ENCODE results near the gene IRF1. TPM values are rescaled to one million over a fixed set of nuclear protein-coding genes. Genes with fewer than 3 reads are reported as not detected.
"Not testable (repeated sequence)": the region's sequence is repeated elsewhere in the genome, so short reads cannot be mapped to it uniquely, and the experiment has no call there.

IRF1 gene
- total RNA-seq, 1 donor from 2014 or later: 155 TPM

DNA sequence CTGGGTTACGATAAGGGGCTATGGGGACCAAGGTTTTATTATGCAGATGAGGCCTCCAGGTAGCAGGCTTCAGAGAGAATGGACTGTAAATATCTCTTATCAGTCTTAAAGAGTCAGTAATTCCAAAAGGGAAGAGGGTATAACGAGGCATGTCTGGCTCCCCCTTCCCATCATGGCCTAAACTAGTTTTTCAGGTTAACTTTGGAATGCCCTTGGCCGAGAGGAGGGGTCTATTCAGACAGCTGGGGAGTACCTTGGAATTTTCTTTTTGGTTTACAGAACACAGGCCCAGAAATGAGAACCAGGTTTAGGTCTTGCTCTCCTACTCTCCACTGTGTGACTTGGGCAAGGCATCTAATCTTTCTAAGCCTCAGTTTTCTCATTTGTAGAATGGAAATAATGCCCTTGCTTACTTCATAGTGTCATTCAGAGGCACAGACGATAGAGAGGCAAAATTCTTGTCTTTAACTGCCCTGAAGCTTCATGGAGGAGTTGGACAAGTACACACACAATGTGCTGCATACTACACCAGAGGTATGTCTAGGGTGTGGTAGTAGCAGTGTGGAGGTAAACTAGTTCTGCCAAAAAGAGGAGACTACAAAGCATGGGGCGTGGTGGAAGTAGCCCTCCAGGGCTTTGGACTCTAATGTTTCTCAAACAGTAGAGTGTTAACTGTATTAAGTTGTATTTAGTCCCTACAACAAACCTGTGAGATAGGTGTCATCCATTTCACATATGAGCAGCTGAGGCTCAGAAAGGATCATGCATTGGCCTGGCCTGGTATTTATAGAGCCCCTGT, 45.5 kb downstream of the IRF1 start:
- no peak overlapping the region for H3K4me3 Mint-ChIP-seq (ENCODE audit: low read depth)
- intact Hi-C loops (cut with micrococcal nuclease): no loop called here
- H3K27me3 Mint-ChIP-seq (ENCODE audit: low read depth): no peaks in the 10 kb centered on the region
- DNase-seq (ENCODE audit: low spot score): no peak
- H3K9me3 Mint-ChIP-seq: no peaks in the 10 kb centered on the region
- peaks cover 51% of the 10 kb centered on the region for H3K4me1 Mint-ChIP-seq (ENCODE audit: low read depth)
- peaks cover 54% of the 10 kb centered on the region for H3K36me3 Mint-ChIP-seq (ENCODE audit: low read depth)
- no peak overlapping the region for H3K27ac Mint-ChIP-seq

DNA sequence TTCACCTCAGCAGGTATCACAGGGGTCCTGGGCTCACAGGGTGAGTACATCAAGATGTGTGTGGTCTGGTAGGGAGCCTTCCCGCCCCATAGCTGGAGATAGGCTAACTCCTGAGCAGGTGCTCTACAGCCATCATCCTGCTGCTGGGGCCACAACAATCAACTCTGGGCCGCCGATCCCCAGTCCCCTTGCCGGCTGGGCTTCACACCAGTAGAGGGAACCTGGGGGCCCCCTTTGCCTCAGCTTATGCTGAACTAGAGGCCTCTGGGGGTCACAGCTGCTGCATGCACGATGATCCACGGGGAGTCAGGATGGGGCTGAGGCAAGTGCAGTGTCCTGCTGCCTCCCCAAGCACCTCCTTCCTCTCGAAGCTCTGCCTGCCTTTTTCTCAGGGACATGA, 46.5 kb downstream of the IRF1 start:
- intact Hi-C loops (cut with micrococcal nuclease): no loop called here
- peaks cover 60% of the 10 kb centered on the region for H3K4me1 Mint-ChIP-seq (ENCODE audit: low read depth)
- H3K27ac Mint-ChIP-seq: no peak overlapping the region
- peaks cover 61% of the 10 kb centered on the region for H3K36me3 Mint-ChIP-seq (ENCODE audit: low read depth)
- no peak for DNase-seq (ENCODE audit: low spot score)
- H3K27me3 Mint-ChIP-seq (ENCODE audit: low read depth): no peaks in the 10 kb centered on the region
- no peaks in the 10 kb centered on the region for H3K9me3 Mint-ChIP-seq
- H3K4me3 Mint-ChIP-seq (ENCODE audit: low read depth): no peak overlapping the region

DNA sequence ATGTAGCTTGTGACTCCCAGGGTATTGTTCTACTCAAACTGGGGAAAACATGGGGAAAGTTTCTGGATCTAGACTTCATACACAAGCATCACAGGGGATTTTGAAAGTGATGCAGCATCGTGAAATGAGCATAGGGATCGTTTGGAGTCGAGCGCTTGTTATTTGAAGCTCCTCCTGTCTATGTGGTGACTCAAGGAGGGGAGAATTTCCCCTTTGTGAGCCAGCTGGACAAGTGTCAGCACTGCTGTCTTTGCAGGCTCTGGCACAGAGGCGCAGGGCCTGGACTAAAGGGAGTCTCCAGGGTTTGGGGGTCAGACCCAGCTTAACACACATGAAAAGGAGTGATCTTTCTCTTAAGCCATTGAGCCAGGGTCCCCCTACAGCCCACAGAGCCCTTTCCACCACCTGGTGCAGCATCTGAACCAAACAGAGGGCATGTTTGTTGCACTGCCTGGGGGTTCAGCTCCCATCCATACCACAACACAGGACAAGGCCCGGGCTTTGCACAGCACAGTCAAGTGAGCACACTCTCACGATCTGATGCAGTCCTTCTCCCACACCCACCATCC, 51.0 kb downstream of the IRF1 start:
- peaks cover 46% of the 10 kb centered on the region for H3K36me3 Mint-ChIP-seq (ENCODE audit: low read depth)
- no peak for DNase-seq (ENCODE audit: low spot score)
- H3K9me3 Mint-ChIP-seq: no peaks in the 10 kb centered on the region
- H3K27me3 Mint-ChIP-seq (ENCODE audit: low read depth): no peaks in the 10 kb centered on the region
- intact Hi-C loops (cut with micrococcal nuclease): no loop called here
- H3K27ac Mint-ChIP-seq: no peak overlapping the region
- peaks cover 71% of the 10 kb centered on the region for H3K4me1 Mint-ChIP-seq (ENCODE audit: low read depth)
- H3K4me3 Mint-ChIP-seq (ENCODE audit: low read depth): no peak overlapping the region

DNA sequence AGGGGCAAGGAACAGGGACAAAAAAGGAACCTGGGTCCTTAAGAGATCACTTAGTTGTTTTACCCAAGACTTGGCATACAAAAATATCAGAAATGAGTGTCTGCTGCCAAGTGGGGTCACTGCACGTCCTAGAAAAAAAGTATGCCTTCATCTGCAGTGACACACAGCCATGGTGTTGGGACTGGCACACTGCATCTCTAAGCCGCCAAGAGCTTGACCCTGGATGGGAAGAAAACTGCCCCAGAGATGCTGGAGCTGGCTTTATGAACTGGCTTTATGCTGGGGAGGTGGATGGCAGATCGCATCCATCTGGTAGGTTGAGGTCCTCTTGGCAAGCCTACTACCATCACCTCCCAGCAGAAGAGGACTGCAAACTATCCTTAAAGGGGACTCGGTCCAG, 51.7 kb downstream of the IRF1 start:
- intact Hi-C loops (cut with micrococcal nuclease): no loop called here
- H3K27ac Mint-ChIP-seq: no peak overlapping the region
- peaks cover 74% of the 10 kb centered on the region for H3K4me1 Mint-ChIP-seq (ENCODE audit: low read depth)
- peaks cover 50% of the 10 kb centered on the region for H3K36me3 Mint-ChIP-seq (ENCODE audit: low read depth)
- H3K27me3 Mint-ChIP-seq (ENCODE audit: low read depth): no peaks in the 10 kb centered on the region
- H3K4me3 Mint-ChIP-seq (ENCODE audit: low read depth): no peak overlapping the region
- DNase-seq (ENCODE audit: low spot score): no peak
- H3K9me3 Mint-ChIP-seq: no peaks in the 10 kb centered on the region

DNA sequence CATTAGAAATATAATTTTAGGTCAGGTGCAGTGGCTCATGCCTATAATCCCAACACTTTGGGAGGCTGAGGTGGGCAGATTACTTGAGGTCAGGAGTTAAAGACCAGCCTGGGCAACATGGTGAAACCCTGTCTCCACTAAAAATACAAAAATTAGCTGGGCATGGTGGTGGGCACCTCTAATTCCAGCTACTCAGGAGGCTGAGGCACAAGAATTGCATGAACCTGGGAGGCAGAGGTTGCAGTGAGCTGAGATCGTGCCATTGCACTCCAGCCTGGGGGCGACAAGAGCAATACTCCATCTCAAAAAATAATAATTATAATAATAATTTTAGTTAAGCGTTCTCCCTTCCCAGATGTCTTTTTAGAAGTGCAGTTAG, 52.3 kb downstream of the IRF1 start:
- intact Hi-C loops (cut with micrococcal nuclease); H3K27me3 Mint-ChIP-seq (ENCODE audit: low read depth); H3K9me3 Mint-ChIP-seq; DNase-seq (ENCODE audit: low spot score): not testable (repeated sequence)
- H3K36me3 Mint-ChIP-seq (ENCODE audit: low read depth): peaks cover 49% of the 10 kb centered on the region
- H3K4me1 Mint-ChIP-seq (ENCODE audit: low read depth): peaks cover 73% of the 10 kb centered on the region
- H3K4me3 Mint-ChIP-seq (ENCODE audit: low read depth): peak overlapping the region; percentile 17
- peak overlapping the region; percentile 78 for H3K27ac Mint-ChIP-seq

DNA sequence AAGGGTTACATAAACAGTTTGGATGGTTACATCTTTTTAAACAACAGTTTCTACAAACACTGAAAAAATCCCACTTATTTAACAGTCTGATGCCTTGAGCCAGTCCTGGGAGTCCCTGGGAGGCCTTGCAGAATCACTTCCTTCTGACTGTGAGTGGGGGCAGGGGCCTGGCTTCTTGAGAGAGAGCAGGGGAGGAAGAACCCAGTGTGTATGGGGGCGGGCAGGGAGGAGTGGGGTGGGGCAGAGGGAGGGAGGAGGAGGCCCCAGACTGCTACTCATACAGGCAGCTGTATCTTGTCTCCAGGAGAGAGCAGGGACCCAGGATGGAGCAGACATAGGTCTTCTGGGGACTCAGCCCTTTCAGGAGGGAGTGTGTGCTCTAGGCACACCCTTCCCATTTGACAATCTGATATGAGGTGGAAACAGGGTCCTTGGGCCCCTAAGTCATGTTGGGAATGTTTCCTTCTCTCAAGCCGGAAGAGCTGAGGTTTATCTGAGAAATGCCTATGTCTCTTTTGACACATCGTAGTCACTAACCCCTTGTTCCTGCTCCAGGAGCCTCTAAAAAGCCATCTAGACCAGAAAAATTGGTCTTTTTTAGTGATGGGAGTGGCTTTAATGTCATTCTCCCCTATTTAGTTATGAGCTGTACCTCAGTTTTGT, 52.8 kb downstream of the IRF1 start:
- Mint-ChIP-seq H3K27me3 (ENCODE audit: low read depth) (no peaks in the 10 kb centered on the region), H3K9me3 (no peaks in the 10 kb centered on the region), H3K4me3 (ENCODE audit: low read depth) (peak overlapping the region; percentile 17), H3K36me3 (ENCODE audit: low read depth) (peaks cover 49% of the 10 kb centered on the region), H3K27ac (peak overlapping the region; percentile 78), H3K4me1 (ENCODE audit: low read depth) (peaks cover 74% of the 10 kb centered on the region)
- intact Hi-C loops (cut with micrococcal nuclease): loop anchor here (1.0 kb wide), 2 partner anchors 12 to 19 kb away; no protein-coding TSS in a partner anchor
- no peak for DNase-seq (ENCODE audit: low spot score)

DNA sequence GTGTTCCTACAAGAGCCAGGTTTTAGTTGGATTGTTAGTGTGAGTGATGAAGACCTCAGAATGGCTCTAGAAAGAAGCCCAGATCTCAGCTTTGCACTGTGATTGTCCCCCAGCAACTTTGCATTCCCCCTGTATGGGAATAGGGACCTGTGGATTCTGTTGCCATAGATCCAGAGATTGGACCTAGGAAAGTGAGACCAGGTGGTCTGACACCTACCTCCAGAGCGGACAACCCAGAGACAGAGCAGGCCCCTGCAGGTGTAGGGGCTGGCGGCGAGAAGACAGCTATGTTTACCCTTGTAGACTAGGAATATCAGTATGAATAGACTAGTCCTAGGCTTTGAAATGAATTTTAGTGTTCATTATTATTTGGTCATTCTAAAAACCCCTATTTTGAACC, 53.6 kb downstream of the IRF1 start:
- Mint-ChIP-seq H3K4me1 (ENCODE audit: low read depth) (peaks cover 75% of the 10 kb centered on the region), H3K9me3 (no peaks in the 10 kb centered on the region), H3K4me3 (ENCODE audit: low read depth) (no peak overlapping the region), H3K36me3 (ENCODE audit: low read depth) (peaks cover 49% of the 10 kb centered on the region), H3K27me3 (ENCODE audit: low read depth) (no peaks in the 10 kb centered on the region), H3K27ac (peak overlapping the region; percentile 78)
- no peak for DNase-seq (ENCODE audit: low spot score)
- intact Hi-C loops (cut with micrococcal nuclease): loop anchor here (1.0 kb wide), 2 partner anchors 12 to 19 kb away; no protein-coding TSS in a partner anchor

DNA sequence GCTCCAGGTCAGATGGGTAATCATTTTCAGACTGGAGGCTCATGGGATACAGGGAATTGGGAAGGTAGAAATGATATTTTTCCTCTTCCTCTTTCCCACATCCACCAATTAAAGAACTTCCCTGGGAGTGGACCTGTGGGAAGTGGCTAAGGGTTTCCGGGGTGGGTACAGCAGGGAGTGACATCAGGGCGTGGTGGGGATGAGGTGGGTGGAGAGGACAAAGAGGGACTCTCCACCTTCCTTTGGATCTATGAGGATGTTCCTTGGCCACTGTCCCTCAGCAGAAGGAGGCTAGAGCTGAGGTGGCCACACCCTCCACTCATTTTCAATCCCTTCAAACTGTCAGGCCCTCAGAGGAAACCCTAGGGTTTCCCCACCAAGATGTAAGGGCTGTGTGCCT, 54.7 kb downstream of the IRF1 start:
- Mint-ChIP-seq H3K4me3 (ENCODE audit: low read depth) (no peak overlapping the region), H3K9me3 (no peaks in the 10 kb centered on the region), H3K36me3 (ENCODE audit: low read depth) (peaks cover 58% of the 10 kb centered on the region), H3K27ac (peak overlapping the region; percentile 53), H3K27me3 (ENCODE audit: low read depth) (no peaks in the 10 kb centered on the region), H3K4me1 (ENCODE audit: low read depth) (peaks cover 78% of the 10 kb centered on the region)
- intact Hi-C loops (cut with micrococcal nuclease): no loop called here
- DNase-seq (ENCODE audit: low spot score): no peak

DNA sequence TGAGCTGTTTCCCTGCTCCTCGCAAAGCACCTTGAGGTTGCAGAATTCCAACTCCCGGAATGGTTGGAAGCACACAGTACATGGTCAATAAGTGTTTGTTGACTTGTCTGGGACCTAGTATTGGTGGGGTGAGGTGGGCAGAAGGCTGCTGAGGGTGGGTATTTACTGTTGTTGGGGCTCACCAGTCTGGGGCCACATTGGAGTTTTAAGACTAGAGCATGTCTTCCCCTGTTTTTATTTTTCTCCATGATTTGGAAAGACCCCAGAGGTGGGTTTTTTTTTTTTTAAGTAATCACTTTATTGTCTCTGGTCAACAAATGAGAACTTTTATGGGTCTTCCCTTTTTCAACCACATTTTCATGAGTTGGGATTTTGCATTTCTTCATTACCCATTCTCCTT, 55.1 kb downstream of the IRF1 start:
- peaks cover 61% of the 10 kb centered on the region for H3K36me3 Mint-ChIP-seq (ENCODE audit: low read depth)
- no peaks in the 10 kb centered on the region for H3K27me3 Mint-ChIP-seq (ENCODE audit: low read depth)
- DNase-seq (ENCODE audit: low spot score): no peak
- no peak overlapping the region for H3K27ac Mint-ChIP-seq
- H3K4me1 Mint-ChIP-seq (ENCODE audit: low read depth): peaks cover 77% of the 10 kb centered on the region
- H3K9me3 Mint-ChIP-seq: no peaks in the 10 kb centered on the region
- intact Hi-C loops (cut with micrococcal nuclease): no loop called here
- no peak overlapping the region for H3K4me3 Mint-ChIP-seq (ENCODE audit: low read depth)

DNA sequence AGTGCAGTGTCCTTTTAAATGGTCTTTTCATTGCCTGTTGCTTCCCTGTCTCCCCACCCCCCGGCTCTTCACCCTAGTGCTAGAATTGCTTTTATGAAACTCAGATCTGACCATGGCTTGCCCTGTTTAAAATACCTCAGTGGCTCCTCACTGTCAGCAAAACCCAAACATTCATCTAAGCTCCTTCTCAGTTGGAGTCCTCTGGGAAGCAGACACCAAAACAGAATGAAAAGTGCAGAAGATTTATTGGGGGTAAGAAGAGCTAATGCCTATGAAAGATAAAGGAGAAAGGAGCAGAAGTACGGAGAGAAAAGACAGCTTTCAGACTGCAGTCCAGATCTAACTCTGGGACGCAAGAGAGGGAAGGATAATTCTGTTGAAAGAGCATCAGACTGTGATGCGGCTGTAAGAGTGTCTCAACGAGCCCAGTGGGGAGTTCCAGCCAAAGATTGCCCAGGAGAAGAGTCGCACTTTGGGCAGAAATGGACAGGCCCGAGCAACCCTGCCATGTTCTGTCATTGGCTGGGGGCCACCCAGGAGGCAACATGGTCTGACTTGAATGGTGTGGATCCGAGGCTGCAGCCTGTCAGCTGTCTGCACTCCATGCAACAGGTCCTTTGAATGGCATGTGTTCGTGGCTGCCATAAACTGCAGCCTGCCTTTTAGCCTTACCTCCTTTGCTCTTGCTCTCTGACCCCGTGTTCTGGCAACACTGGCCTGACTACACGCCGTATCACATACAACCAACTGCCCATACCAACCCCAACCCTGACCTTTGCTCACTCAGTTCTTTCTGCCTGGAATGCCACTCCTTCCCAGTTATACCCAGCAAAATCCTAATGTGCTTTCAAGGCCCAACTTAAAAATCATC, 55.9 kb downstream of the IRF1 start:
- no peak overlapping the region for H3K4me3 Mint-ChIP-seq (ENCODE audit: low read depth)
- H3K9me3 Mint-ChIP-seq: no peaks in the 10 kb centered on the region
- intact Hi-C loops (cut with micrococcal nuclease): no loop called here
- no peak for DNase-seq (ENCODE audit: low spot score)
- H3K4me1 Mint-ChIP-seq (ENCODE audit: low read depth): peaks cover 79% of the 10 kb centered on the region
- no peaks in the 10 kb centered on the region for H3K27me3 Mint-ChIP-seq (ENCODE audit: low read depth)
- peaks cover 61% of the 10 kb centered on the region for H3K36me3 Mint-ChIP-seq (ENCODE audit: low read depth)
- H3K27ac Mint-ChIP-seq: peak overlapping the region; percentile 1

DNA sequence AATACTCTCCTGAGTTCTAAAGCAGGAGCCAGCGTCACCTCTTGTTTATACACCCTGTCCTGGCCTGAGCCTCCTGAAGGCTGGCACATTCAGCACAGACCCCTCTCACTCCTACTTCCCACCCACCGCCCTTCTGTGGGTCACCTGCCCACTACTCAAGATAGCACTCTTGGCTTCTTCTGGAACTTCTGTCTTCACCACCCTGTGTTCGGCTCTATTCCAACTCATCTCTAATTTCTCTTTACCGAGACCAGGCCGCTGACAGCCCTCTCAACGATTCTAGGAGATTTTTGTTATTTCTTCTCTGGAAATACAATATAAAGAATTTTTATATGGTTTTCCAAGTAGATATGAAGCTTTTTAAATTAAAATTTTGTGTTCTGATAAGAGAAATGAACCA, 57.4 kb downstream of the IRF1 start:
- H3K36me3 Mint-ChIP-seq (ENCODE audit: low read depth): peaks cover 63% of the 10 kb centered on the region
- H3K27ac Mint-ChIP-seq: peak overlapping the region; percentile 43
- DNase-seq (ENCODE audit: low spot score): no peak
- no peak overlapping the region for H3K4me3 Mint-ChIP-seq (ENCODE audit: low read depth)
- H3K27me3 Mint-ChIP-seq (ENCODE audit: low read depth): no peaks in the 10 kb centered on the region
- H3K4me1 Mint-ChIP-seq (ENCODE audit: low read depth): peaks cover 84% of the 10 kb centered on the region
- intact Hi-C loops (cut with micrococcal nuclease): no loop called here
- no peaks in the 10 kb centered on the region for H3K9me3 Mint-ChIP-seq

DNA sequence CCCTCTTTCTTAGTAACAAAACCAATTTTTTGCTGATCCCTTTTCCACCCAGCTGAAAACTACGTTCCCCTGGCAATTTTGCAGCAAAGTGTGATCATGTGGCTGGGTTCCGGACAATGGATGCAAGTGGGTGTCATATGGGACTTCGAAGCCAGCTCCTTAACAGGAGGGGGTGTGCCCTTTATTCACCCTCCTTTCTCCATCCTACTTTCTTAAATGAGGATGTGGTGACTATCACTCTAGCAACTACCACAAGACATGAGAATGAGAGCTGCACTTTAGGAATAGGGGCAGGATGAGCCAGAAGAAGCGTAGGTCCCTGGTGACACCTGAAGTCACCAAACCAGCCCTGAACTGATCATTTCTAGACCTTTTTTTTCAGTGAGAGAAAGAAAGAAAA, 58.9 kb downstream of the IRF1 start:
- Mint-ChIP-seq H3K27ac (peak overlapping the region; percentile 36), H3K36me3 (ENCODE audit: low read depth) (peaks cover 63% of the 10 kb centered on the region), H3K4me3 (ENCODE audit: low read depth) (no peak overlapping the region), H3K27me3 (ENCODE audit: low read depth) (no peaks in the 10 kb centered on the region), H3K4me1 (ENCODE audit: low read depth) (peaks cover 84% of the 10 kb centered on the region), H3K9me3 (no peaks in the 10 kb centered on the region)
- DNase-seq (ENCODE audit: low spot score): no peak
- intact Hi-C loops (cut with micrococcal nuclease): no loop called here

Data from activated T-helper 2 cell treated with anti-CD3 and anti-CD28 coated beads, Interferon-gamma antibody, Interleukin-2, Interleukin-4, amounts not matched to agents 10 μg/mL and 5 μg/mL and 100 μg/mL, durations not matched to agents 14 hours and 24 hours and 36 hours (primary cell).